SK-N-SH (cell line): ENCODE measurements around the gene MTFMT.

Source experiments
- ELF1 ChIP-seq: IDR thresholded peaks from 2 replicates; pipeline ENCODE4 v1.4.0; 2012
- EZH2phosphoT487 ChIP-seq: fragments of 200-600 bp; sonication (generic); IDR thresholded peaks from 2 replicates; pipeline ENCODE4 v1.6.1; 2017; ENCODE audit warnings: low read depth, mixed run types, mild to moderate bottlenecking, antibody characterized with exemption, moderate library complexity, borderline replicate concordance
- MXI1 ChIP-seq: IDR thresholded peaks from 2 replicates; pipeline ENCODE4 v1.6.1; 2012; ENCODE audit warnings: mild to moderate bottlenecking, low read depth, low read length, improper control_type of control experiment
- NFIC ChIP-seq: IDR thresholded peaks from 2 replicates; pipeline ENCODE4 v1.4.0; 2012; ENCODE audit warnings: borderline replicate concordance
- REST ChIP-seq: IDR thresholded peaks from 2 replicates; pipeline ENCODE4 v1.6.1; 2012; ENCODE audit warnings: mild to moderate bottlenecking, low read depth, low read length, moderate library complexity
- SIN3A ChIP-seq: IDR thresholded peaks from 2 replicates; pipeline ENCODE4 v1.6.1; 2012; ENCODE audit warnings: low read depth, mild to moderate bottlenecking, low read length, moderate library complexity, borderline replicate concordance
- TCF12 ChIP-seq: IDR thresholded peaks from 2 replicates; pipeline ENCODE4 v1.4.0; 2012
- USF2 ChIP-seq: fragments of 150-350 bp; IDR thresholded peaks from 2 replicates; pipeline ENCODE4 v1.6.1; 2017; ENCODE audit warnings: antibody characterized with exemption, low read length, low read depth, borderline replicate concordance
- TF ChIP-seq, protein P1 (sequence below): fragments of 200-600 bp; sonication (generic); IDR thresholded peaks from 2 replicates; pipeline ENCODE4 v1.6.1; 2017; ENCODE audit warnings: antibody characterized with exemption, mild to moderate bottlenecking, moderate library complexity
- TF ChIP-seq, protein P2 (sequence below): IDR thresholded peaks from 2 replicates; pipeline ENCODE4 v1.4.0; 2012; ENCODE audit warnings: low read depth

DNA sequence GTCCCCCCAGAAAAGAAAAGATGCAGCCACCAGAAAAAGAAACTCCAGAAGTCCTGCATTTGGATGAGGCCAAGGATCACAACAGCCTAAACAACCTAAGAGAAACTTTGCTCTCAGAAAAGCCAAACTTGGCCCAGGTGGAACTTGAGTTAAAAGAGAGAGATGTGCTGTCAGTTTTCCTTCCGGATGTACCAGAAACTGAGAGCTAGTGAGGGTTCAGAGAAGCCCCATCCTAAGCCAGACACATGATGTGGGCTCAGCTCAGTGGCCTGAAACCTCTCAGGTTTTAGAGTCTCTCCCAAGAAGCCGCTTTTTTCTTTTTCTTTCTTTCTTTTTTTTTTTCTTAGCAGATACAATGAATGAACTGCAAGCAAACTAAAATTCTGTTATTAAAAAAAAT, 23.5 kb upstream of the MTFMT start:
- TF ChIP-seq, protein P1, sequence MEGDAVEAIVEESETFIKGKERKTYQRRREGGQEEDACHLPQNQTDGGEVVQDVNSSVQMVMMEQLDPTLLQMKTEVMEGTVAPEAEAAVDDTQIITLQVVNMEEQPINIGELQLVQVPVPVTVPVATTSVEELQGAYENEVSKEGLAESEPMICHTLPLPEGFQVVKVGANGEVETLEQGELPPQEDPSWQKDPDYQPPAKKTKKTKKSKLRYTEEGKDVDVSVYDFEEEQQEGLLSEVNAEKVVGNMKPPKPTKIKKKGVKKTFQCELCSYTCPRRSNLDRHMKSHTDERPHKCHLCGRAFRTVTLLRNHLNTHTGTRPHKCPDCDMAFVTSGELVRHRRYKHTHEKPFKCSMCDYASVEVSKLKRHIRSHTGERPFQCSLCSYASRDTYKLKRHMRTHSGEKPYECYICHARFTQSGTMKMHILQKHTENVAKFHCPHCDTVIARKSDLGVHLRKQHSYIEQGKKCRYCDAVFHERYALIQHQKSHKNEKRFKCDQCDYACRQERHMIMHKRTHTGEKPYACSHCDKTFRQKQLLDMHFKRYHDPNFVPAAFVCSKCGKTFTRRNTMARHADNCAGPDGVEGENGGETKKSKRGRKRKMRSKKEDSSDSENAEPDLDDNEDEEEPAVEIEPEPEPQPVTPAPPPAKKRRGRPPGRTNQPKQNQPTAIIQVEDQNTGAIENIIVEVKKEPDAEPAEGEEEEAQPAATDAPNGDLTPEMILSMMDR = no peak
- TF ChIP-seq, protein P2, sequence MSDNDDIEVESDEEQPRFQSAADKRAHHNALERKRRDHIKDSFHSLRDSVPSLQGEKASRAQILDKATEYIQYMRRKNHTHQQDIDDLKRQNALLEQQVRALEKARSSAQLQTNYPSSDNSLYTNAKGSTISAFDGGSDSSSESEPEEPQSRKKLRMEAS = no peak
- TF ChIP-seq NFIC = no peak
- TF ChIP-seq SIN3A = no peak
- no peak for TF ChIP-seq TCF12
- no peak for TF ChIP-seq EZH2phosphoT487
- no peak for TF ChIP-seq REST
- no peak for TF ChIP-seq USF2
- TF ChIP-seq ELF1 = no peak
- TF ChIP-seq MXI1 = no peak
